HUDEP-2 (cell line): ENCODE measurements around the gene RHCE.
A peak's percentile ranks its signal among the peaks of the same experiment; 100 is the strongest.
"Not testable (repeated sequence)": the region's sequence is repeated elsewhere in the genome, so short reads cannot be mapped to it uniquely, and the experiment has no call there.

Experiments
- DNase-seq, 76 experiments: peaks; one replicate each; lab custom pipeline; 2025; ENCODE audit not compliant: unreplicated experiment in 76 of 76; lab: John Stamatoyannopoulos, UW

Gene RHCE

GRCh38 chr1:25420715-25421114 is at the start of gene RHCE:
TSS of gene RHCE (minus strand) at chr1:25420825. CDS start at chr1:25420786, 39 bp downstream.
- peak in 49 of 76 experiments; percentile 7 to 74 (median 41) for DNase-seq

GRCh38 chr1:25469177-25469576 is 48.6 kb upstream of the RHCE start:
- DNase-seq: no peak

GRCh38 chr1:25468033-25468432 is 47.4 kb upstream of the RHCE start:
- peak in 12 of 76 experiments; percentile 7 to 41 (median 21) for DNase-seq

- no peak for DNase-seq
Measured at GRCh38 chr1:25467616-25468015, 47.0 kb upstream of the RHCE start.

GRCh38 chr1:25467193-25467592 is 46.6 kb upstream of the RHCE start:
- DNase-seq: no peak

GRCh38 chr1:25462732-25463131 is 42.1 kb upstream of the RHCE start:
- DNase-seq: peak in 1 of 76 experiments; percentile 13

GRCh38 chr1:25461849-25462248 is 41.2 kb upstream of the RHCE start:
- DNase-seq: no peak

- DNase-seq: not testable (repeated sequence)
Measured at GRCh38 chr1:25460816-25461215, 40.2 kb upstream of the RHCE start.

- no peak for DNase-seq
Measured at GRCh38 chr1:25460020-25460419, 39.4 kb upstream of the RHCE start.

- DNase-seq: no peak
Measured at GRCh38 chr1:25458541-25459298, 38.1 kb upstream of the RHCE start.

GRCh38 chr1:25456502-25456901 is 35.9 kb upstream of the RHCE start:
- DNase-seq: no peak

GRCh38 chr1:25451908-25452307 is 31.3 kb upstream of the RHCE start:
- no peak for DNase-seq

- DNase-seq: no peak
Measured at GRCh38 chr1:25450891-25451290, 30.3 kb upstream of the RHCE start.

- no peak for DNase-seq
Measured at GRCh38 chr1:25447547-25447946, 26.9 kb upstream of the RHCE start.

- no peak for DNase-seq
Measured at GRCh38 chr1:25445993-25446538, 25.4 kb upstream of the RHCE start.

- not testable (repeated sequence) for DNase-seq
Measured at GRCh38 chr1:25444604-25445003, 24.0 kb upstream of the RHCE start.

- DNase-seq: no peak
Measured at GRCh38 chr1:25443030-25443699, 22.5 kb upstream of the RHCE start.

- no peak for DNase-seq
Measured at GRCh38 chr1:25442178-25442577, 21.6 kb upstream of the RHCE start.

- DNase-seq: no peak
Measured at GRCh38 chr1:25439287-25439686, 18.7 kb upstream of the RHCE start.

GRCh38 chr1:25437672-25438071 is 17.0 kb upstream of the RHCE start:
- DNase-seq: no peak

GRCh38 chr1:25435397-25436108 is 14.9 kb upstream of the RHCE start:
- DNase-seq: no peak
